Measurements from ENCODE around the gene PARP1.

DNA sequence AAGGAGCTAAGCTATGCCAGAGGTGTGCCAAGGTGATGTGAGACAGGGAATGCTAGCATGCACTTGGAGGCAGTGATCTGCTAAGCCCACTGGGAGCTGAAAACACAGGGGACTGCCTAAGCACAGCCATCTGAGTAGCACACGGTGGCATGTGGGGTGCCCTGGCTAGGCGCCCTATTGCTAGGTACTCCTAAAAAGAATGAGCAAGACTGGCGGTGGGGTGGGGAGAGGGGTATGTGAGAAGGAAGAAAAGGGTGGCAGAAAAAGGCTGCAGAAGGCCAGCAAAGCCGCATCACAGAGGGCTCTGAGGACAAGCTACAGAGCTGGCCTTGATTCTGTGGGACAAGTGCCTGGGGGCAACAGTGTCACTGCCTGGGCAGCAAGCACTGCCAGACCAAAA, 23.9 kb downstream of the PARP1 start:
- TF ChIP-seq TCF7L2 (IDR thresholded peaks at IDR 0.05; ENCODE audit: low read depth, low read length) = no peak
- TF ChIP-seq, protein P1, sequence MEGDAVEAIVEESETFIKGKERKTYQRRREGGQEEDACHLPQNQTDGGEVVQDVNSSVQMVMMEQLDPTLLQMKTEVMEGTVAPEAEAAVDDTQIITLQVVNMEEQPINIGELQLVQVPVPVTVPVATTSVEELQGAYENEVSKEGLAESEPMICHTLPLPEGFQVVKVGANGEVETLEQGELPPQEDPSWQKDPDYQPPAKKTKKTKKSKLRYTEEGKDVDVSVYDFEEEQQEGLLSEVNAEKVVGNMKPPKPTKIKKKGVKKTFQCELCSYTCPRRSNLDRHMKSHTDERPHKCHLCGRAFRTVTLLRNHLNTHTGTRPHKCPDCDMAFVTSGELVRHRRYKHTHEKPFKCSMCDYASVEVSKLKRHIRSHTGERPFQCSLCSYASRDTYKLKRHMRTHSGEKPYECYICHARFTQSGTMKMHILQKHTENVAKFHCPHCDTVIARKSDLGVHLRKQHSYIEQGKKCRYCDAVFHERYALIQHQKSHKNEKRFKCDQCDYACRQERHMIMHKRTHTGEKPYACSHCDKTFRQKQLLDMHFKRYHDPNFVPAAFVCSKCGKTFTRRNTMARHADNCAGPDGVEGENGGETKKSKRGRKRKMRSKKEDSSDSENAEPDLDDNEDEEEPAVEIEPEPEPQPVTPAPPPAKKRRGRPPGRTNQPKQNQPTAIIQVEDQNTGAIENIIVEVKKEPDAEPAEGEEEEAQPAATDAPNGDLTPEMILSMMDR (IDR thresholded peaks at IDR 0.05) = no peak
